Measurements from ENCODE around the gene F7.
"Not testable (repeated sequence)": the region's sequence is repeated elsewhere in the genome, so short reads cannot be mapped to it uniquely, and the experiment has no call there.

The F7 gene

DNA sequence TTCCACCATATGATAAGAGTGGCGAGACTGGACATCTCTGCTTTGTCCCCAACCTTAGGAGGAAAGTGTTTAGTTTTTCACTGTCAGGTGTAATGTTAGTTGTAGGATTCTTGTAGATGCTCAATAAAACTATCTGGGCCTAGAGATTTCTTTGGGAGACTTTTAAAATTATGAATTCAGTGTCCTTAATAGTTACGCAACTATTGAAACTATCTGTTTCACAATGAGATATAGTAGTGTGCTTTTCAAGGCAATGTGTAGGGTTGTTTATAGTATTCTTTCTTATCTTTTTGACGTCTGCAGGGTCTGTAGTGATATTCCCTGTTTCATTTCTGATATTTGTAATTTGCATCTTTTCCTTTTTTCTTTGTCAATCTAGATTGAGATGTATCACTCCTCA lies 33.2 kb upstream of the F7 start:
- Histone ChIP-seq H3K9me3 (ENCODE audit: control insufficient read depth, low read length) (no peaks in the 10 kb centered on the region), H3K27ac (ENCODE audit: insufficient read depth, low read length, poor library complexity, severe bottlenecking) (no peak overlapping the region), H3K27me3 (replicated peaks; ENCODE audit: control insufficient read depth, insufficient read depth, low read length, poor library complexity, severe bottlenecking) (no peaks in the 10 kb centered on the region), H3K4me1 (ENCODE audit: control insufficient read depth, insufficient read depth, low read length, poor library complexity, severe bottlenecking) (no peaks in the 10 kb centered on the region), H3K36me3 (ENCODE audit: control insufficient read depth, insufficient read depth, low read length) (no peaks in the 10 kb centered on the region), H3K4me3 (ENCODE audit: insufficient read depth, low read depth, low read length, poor library complexity, severe bottlenecking) (no peak overlapping the region)
- no peak for DNase-seq

GRCh38 chr13:113073942-113074341 lies 31.6 kb upstream of the F7 start:
- H3K4me1 ChIP-seq (ENCODE audit: control insufficient read depth, insufficient read depth, low read length, poor library complexity, severe bottlenecking) = no peaks in the 10 kb centered on the region
- no peaks in the 10 kb centered on the region for H3K9me3 ChIP-seq (ENCODE audit: control insufficient read depth, low read length)
- no peaks in the 10 kb centered on the region for H3K27me3 ChIP-seq (replicated peaks; ENCODE audit: control insufficient read depth, insufficient read depth, low read length, poor library complexity, severe bottlenecking)
- no peak overlapping the region for H3K4me3 ChIP-seq (ENCODE audit: insufficient read depth, low read depth, low read length, poor library complexity, severe bottlenecking)
- DNase-seq = no peak
- H3K27ac ChIP-seq (ENCODE audit: insufficient read depth, low read length, poor library complexity, severe bottlenecking) = no peak overlapping the region
- H3K36me3 ChIP-seq (ENCODE audit: control insufficient read depth, insufficient read depth, low read length) = no peaks in the 10 kb centered on the region

GRCh38 chr13:113074401-113074800 lies 31.2 kb upstream of the F7 start:
- Histone ChIP-seq H3K4me3 (ENCODE audit: insufficient read depth, low read depth, low read length, poor library complexity, severe bottlenecking) (no peak overlapping the region), H3K27ac (ENCODE audit: insufficient read depth, low read length, poor library complexity, severe bottlenecking) (no peak overlapping the region), H3K36me3 (ENCODE audit: control insufficient read depth, insufficient read depth, low read length) (no peaks in the 10 kb centered on the region), H3K9me3 (ENCODE audit: control insufficient read depth, low read length) (no peaks in the 10 kb centered on the region), H3K27me3 (replicated peaks; ENCODE audit: control insufficient read depth, insufficient read depth, low read length, poor library complexity, severe bottlenecking) (no peaks in the 10 kb centered on the region), H3K4me1 (ENCODE audit: control insufficient read depth, insufficient read depth, low read length, poor library complexity, severe bottlenecking) (no peaks in the 10 kb centered on the region)
- no peak for DNase-seq

DNA sequence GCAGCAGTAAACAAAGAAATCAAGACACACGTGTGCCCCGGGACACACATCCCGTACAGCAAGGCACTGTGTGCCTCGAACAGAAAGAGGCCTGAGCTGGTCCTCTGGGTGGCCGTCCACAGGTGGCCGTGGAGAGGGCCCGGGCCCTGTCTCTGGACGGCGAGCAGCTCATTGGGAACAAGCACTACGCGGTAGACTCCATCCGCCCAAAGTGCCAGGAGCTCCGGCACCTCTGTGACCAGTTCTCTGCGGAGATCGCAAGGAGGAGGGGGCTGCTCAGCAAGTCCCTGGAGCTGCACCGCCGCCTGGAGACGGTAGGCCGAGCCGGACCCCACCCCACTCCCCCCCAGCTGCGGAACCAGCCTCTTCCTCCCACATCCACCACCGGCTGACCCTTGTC lies 30.7 kb upstream of the F7 start:
- no peaks in the 10 kb centered on the region for H3K36me3 ChIP-seq (ENCODE audit: control insufficient read depth, insufficient read depth, low read length)
- no peaks in the 10 kb centered on the region for H3K9me3 ChIP-seq (ENCODE audit: control insufficient read depth, low read length)
- DNase-seq = no peak
- no peak overlapping the region for H3K27ac ChIP-seq (ENCODE audit: insufficient read depth, low read length, poor library complexity, severe bottlenecking)
- H3K4me1 ChIP-seq (ENCODE audit: control insufficient read depth, insufficient read depth, low read length, poor library complexity, severe bottlenecking) = no peaks in the 10 kb centered on the region
- H3K27me3 ChIP-seq (replicated peaks; ENCODE audit: control insufficient read depth, insufficient read depth, low read length, poor library complexity, severe bottlenecking) = no peaks in the 10 kb centered on the region
- no peak overlapping the region for H3K4me3 ChIP-seq (ENCODE audit: insufficient read depth, low read depth, low read length, poor library complexity, severe bottlenecking)

GRCh38 chr13:113075711-113076110 lies 29.9 kb upstream of the F7 start:
- Histone ChIP-seq H3K36me3 (ENCODE audit: control insufficient read depth, insufficient read depth, low read length) (no peaks in the 10 kb centered on the region), H3K27ac (ENCODE audit: insufficient read depth, low read length, poor library complexity, severe bottlenecking) (no peak overlapping the region), H3K4me1 (ENCODE audit: control insufficient read depth, insufficient read depth, low read length, poor library complexity, severe bottlenecking) (no peaks in the 10 kb centered on the region), H3K4me3 (ENCODE audit: insufficient read depth, low read depth, low read length, poor library complexity, severe bottlenecking) (no peak overlapping the region), H3K27me3 (replicated peaks; ENCODE audit: control insufficient read depth, insufficient read depth, low read length, poor library complexity, severe bottlenecking) (no peaks in the 10 kb centered on the region), H3K9me3 (ENCODE audit: control insufficient read depth, low read length) (no peaks in the 10 kb centered on the region)
- DNase-seq = no peak

DNA sequence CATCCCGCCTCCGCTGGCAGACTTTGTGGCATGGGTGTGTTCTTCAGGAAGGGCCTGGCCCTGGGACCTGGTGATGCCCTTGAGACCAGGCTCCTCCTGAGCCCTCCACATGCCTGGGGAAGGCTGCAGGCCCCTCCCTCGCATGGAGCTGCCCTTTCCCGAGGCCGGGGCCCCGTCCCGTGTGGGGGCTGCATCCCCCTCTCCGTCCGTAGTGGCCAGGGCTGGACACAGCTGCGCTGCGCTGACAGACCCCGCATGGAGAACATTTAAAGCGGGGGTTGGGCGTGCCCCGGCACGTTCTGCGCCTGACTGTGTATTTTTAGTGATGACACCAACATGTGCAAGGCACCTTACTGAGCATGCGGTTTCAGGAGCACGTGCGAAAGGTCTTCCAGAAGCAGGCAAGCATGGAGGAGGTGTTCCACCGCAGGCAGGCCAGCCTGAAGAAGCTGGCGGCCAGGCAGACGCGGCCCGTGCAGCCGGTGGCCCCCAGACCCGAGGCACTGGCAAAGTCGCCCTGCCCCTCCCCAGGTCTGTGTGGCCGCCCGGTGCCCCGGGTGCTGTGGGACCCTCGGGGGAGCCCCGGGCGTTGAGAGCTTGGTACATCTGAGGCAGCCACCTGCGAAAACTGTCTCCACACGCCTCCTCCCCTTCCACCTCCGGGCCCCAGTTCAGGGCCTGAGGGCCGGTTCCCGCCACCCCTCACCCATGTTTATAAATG lies 28.8 kb upstream of the F7 start:
- Histone ChIP-seq H3K4me1 (ENCODE audit: control insufficient read depth, insufficient read depth, low read length, poor library complexity, severe bottlenecking) (no peaks in the 10 kb centered on the region), H3K9me3 (ENCODE audit: control insufficient read depth, low read length) (no peaks in the 10 kb centered on the region), H3K4me3 (ENCODE audit: insufficient read depth, low read depth, low read length, poor library complexity, severe bottlenecking) (no peak overlapping the region), H3K27me3 (replicated peaks; ENCODE audit: control insufficient read depth, insufficient read depth, low read length, poor library complexity, severe bottlenecking) (no peaks in the 10 kb centered on the region), H3K36me3 (ENCODE audit: control insufficient read depth, insufficient read depth, low read length) (no peaks in the 10 kb centered on the region), H3K27ac (ENCODE audit: insufficient read depth, low read length, poor library complexity, severe bottlenecking) (no peak overlapping the region)
- no peak for DNase-seq

DNA sequence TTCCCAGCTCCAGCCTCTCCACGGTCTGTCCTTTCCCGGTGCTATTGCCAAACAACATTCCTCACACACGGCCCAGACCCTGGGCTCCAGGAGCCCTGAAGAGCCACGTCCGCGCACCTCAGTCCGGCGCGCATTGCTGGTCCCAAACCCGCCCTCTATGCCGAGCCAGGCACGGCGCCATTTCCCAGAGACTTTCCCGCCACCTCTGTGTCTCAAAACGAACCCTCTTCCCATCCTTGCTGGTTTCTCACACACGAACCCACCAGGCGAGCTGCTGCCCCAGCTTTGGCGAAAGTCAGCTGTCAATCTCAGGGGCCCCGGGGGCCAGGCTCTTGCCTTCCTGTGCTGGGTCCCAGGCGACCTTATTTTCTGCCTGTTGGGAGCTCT lies 28.0 kb upstream of the F7 start:
- Histone ChIP-seq H3K36me3 (ENCODE audit: control insufficient read depth, insufficient read depth, low read length) (no peaks in the 10 kb centered on the region), H3K9me3 (ENCODE audit: control insufficient read depth, low read length) (no peaks in the 10 kb centered on the region), H3K27me3 (replicated peaks; ENCODE audit: control insufficient read depth, insufficient read depth, low read length, poor library complexity, severe bottlenecking) (no peaks in the 10 kb centered on the region), H3K27ac (ENCODE audit: insufficient read depth, low read length, poor library complexity, severe bottlenecking) (no peak overlapping the region), H3K4me3 (ENCODE audit: insufficient read depth, low read depth, low read length, poor library complexity, severe bottlenecking) (no peak overlapping the region), H3K4me1 (ENCODE audit: control insufficient read depth, insufficient read depth, low read length, poor library complexity, severe bottlenecking) (no peaks in the 10 kb centered on the region)
- DNase-seq = no peak

GRCh38 chr13:113077953-113078901 lies 27.4 kb upstream of the F7 start:
- no peak overlapping the region for H3K4me3 ChIP-seq (ENCODE audit: insufficient read depth, low read depth, low read length, poor library complexity, severe bottlenecking)
- H3K4me1 ChIP-seq (ENCODE audit: control insufficient read depth, insufficient read depth, low read length, poor library complexity, severe bottlenecking) = no peaks in the 10 kb centered on the region
- no peaks in the 10 kb centered on the region for H3K36me3 ChIP-seq (ENCODE audit: control insufficient read depth, insufficient read depth, low read length)
- no peaks in the 10 kb centered on the region for H3K9me3 ChIP-seq (ENCODE audit: control insufficient read depth, low read length)
- H3K27ac ChIP-seq (ENCODE audit: insufficient read depth, low read length, poor library complexity, severe bottlenecking) = no peak overlapping the region
- no peak for DNase-seq
- H3K27me3 ChIP-seq (replicated peaks; ENCODE audit: control insufficient read depth, insufficient read depth, low read length, poor library complexity, severe bottlenecking) = no peaks in the 10 kb centered on the region

DNA sequence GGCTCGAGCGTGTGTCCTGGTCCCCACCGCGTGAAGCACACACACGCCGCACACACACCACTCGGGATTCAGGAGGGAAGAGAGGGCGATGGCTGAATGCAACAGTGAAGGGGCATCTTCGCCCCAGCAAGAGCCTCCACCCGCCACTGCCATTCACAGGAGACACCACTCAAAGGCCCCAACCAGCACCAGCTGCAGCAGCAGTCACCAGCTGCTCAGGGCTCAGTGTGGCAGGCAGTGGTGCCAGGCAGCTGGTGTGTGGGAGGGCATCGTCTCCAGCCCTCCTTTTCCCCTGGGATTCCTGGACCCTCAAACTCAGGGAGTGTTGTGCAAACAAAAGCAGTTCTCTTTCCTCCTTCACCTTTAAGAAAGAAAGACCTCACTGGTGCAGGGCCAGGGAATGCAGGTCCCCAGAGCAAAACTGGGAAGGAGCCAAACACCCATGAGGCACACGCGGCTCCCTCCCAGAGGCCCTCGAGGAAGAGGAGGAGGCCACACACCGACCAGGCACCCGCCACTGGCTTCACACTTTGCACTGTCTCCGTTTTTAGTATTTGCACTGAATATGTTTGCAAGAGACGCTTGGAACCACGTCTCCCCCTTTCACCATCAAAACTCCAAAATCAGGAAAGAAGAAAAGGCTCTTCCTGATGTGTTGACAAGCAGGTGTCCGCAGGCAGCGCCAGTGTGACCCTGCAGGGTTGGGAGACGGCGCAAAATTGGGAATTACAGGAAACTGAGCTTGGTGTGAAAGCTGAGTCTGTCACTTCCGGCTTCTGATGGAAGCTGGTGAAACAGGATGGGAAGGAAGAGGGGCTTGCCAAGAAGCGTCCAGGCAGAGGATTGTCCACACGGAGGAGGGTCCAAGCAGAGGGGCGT lies 26.4 kb upstream of the F7 start:
- H3K27me3 ChIP-seq (replicated peaks; ENCODE audit: control insufficient read depth, insufficient read depth, low read length, poor library complexity, severe bottlenecking) = no peaks in the 10 kb centered on the region
- no peaks in the 10 kb centered on the region for H3K4me1 ChIP-seq (ENCODE audit: control insufficient read depth, insufficient read depth, low read length, poor library complexity, severe bottlenecking)
- H3K9me3 ChIP-seq (ENCODE audit: control insufficient read depth, low read length) = no peaks in the 10 kb centered on the region
- DNase-seq = no peak
- H3K27ac ChIP-seq (ENCODE audit: insufficient read depth, low read length, poor library complexity, severe bottlenecking) = no peak overlapping the region
- no peaks in the 10 kb centered on the region for H3K36me3 ChIP-seq (ENCODE audit: control insufficient read depth, insufficient read depth, low read length)
- H3K4me3 ChIP-seq (ENCODE audit: insufficient read depth, low read depth, low read length, poor library complexity, severe bottlenecking) = no peak overlapping the region

- not testable (repeated sequence) for DNase-seq; H3K27ac ChIP-seq (ENCODE audit: insufficient read depth, low read length, poor library complexity, severe bottlenecking); H3K27me3 ChIP-seq (replicated peaks; ENCODE audit: control insufficient read depth, insufficient read depth, low read length, poor library complexity, severe bottlenecking); H3K36me3 ChIP-seq (ENCODE audit: control insufficient read depth, insufficient read depth, low read length); H3K4me3 ChIP-seq (ENCODE audit: insufficient read depth, low read depth, low read length, poor library complexity, severe bottlenecking); H3K9me3 ChIP-seq (ENCODE audit: control insufficient read depth, low read length); H3K4me1 ChIP-seq (ENCODE audit: control insufficient read depth, insufficient read depth, low read length, poor library complexity, severe bottlenecking)
These were observed 25.9 kb upstream of the F7 start for GRCh38 chr13:113079781-113080080.
